ENCODE data around the gene TDRD1.
A peak's percentile ranks its signal among the peaks of the same experiment; 100 is the strongest.

Gene TDRD1

GRCh38 chr10:114166494-114166893 is 12.7 kb upstream of the TDRD1 start:
- TF ChIP-seq CTCF (IDR thresholded peaks at IDR 0.05; ENCODE audit: insufficient read depth, low read depth, low read length, missing control alignments), result no peak
- no peak overlapping the region for H3K4me3 ChIP-seq (ENCODE audit: low read depth, low read length)
- DNase-seq (ENCODE audit: low read depth), result no peak

GRCh38 chr10:114167985-114168384 is 11.2 kb upstream of the TDRD1 start:
- TF ChIP-seq CTCF (IDR thresholded peaks at IDR 0.05; ENCODE audit: insufficient read depth, low read depth, low read length, missing control alignments), result no peak
- H3K4me3 ChIP-seq (ENCODE audit: low read depth, low read length), result no peak overlapping the region
- peak; percentile 52 for DNase-seq (ENCODE audit: low read depth)

- no peak for TF ChIP-seq CTCF (IDR thresholded peaks at IDR 0.05; ENCODE audit: insufficient read depth, low read depth, low read length, missing control alignments)
- DNase-seq (ENCODE audit: low read depth), result no peak
- H3K4me3 ChIP-seq (ENCODE audit: low read depth, low read length), result no peak overlapping the region
Measured at GRCh38 chr10:114168450-114169009, 10.6 kb upstream of the TDRD1 start.

- DNase-seq (ENCODE audit: low read depth), result no peak
- H3K4me3 ChIP-seq (ENCODE audit: low read depth, low read length), result peak overlapping the region; percentile 81
Measured at GRCh38 chr10:114172216-114172615, 6.9 kb upstream of the TDRD1 start.

GRCh38 chr10:114172776-114173602 is 6.2 kb upstream of the TDRD1 start:
- DNase-seq (ENCODE audit: low read depth), result no peak
- no peak for TF ChIP-seq CTCF (IDR thresholded peaks at IDR 0.05; ENCODE audit: insufficient read depth, low read depth, low read length, missing control alignments)
- peak overlapping the region; percentile 81 for H3K4me3 ChIP-seq (ENCODE audit: low read depth, low read length)

More at GRCh38 chr10:114172216-114172615, 6.9 kb upstream of the TDRD1 start:
- TF ChIP-seq CTCF (IDR thresholded peaks at IDR 0.05; ENCODE audit: insufficient read depth, low read depth, low read length, missing control alignments), result no peak

- TF ChIP-seq CTCF (IDR thresholded peaks at IDR 0.05; ENCODE audit: insufficient read depth, low read depth, low read length, missing control alignments), result no peak
- peak overlapping the region; percentile 81 for H3K4me3 ChIP-seq (ENCODE audit: low read depth, low read length)
- DNase-seq (ENCODE audit: low read depth), result no peak
Measured at GRCh38 chr10:114173603-114173920, 5.6 kb upstream of the TDRD1 start.
